ENCODE results near the gene ALDH1A1. TPM values are rescaled to one million over a fixed set of nuclear protein-coding genes. Genes with fewer than 3 reads are reported as not detected.

Gene ALDH1A1
- total RNA-seq, 1 donor from 2014 or later = not detected

DNA sequence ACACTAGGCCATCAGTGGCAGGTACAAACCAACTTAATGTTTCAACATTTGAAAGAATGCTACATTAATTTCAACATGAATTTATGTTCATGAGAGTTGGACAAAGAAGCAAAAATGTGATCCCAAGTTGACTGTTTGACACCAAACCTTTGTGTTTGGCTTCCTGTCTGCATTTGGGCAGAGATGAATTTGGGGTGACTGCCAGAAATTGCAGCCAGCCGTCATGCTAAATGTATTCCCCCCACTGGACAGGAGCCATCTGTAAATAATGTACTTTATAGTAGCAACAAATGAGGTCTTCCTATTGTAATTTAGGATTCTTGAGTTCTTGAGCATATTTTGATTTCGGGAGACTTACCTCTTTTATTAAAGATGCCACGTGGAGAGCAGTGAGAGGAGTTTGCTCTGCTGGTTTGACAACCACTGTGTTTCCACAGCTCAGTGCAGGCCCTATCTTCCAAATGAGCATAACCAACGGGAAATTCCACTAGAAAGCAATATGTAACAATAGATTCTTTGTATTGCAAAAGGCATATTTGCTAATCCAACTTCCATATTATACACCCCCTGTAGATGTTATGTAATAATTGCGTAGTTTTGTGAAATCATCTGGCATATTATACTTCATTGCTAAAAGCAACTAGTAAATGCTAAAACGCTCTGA is 27.6 kb downstream of the ALDH1A1 start:
- Histone ChIP-seq H3K4me3 (no peak overlapping the region), H3K4me1 (no peaks in the 10 kb centered on the region), H3K9me3 (ENCODE audit: low read depth) (no peaks in the 10 kb centered on the region), H3K9ac (no peak overlapping the region), H3K79me2 (ENCODE audit: low read depth) (no peaks in the 10 kb centered on the region), H2AFZ (replicated peaks) (no peak overlapping the region), H4K20me1 (ENCODE audit: low read depth) (no peaks in the 10 kb centered on the region), H3F3A (ENCODE audit: low read depth) (no peaks in the 10 kb centered on the region), H3K4me2 (no peak overlapping the region), H3K27ac (no peak overlapping the region), H3K27me3 (no peaks in the 10 kb centered on the region), H3K36me3 (no peaks in the 10 kb centered on the region)
- no peak for DNase-seq (ENCODE audit: low spot score)
- Mint-ChIP-seq H3K4me3 (no peak overlapping the region), H3K36me3 (no peaks in the 10 kb centered on the region), H3K27me3 (ENCODE audit: insufficient read depth, low read depth) (peaks cover 2% of the 10 kb centered on the region), H3K27ac (no peak overlapping the region), H3K9me3 (no peaks in the 10 kb centered on the region), H3K4me1 (no peaks in the 10 kb centered on the region)
- TF ChIP-seq EZH2phosphoT487 (IDR thresholded peaks at IDR 0.05) = no peak
- no peak for TF ChIP-seq EZH2 (IDR thresholded peaks at IDR 0.05)
- TF ChIP-seq, protein P1, sequence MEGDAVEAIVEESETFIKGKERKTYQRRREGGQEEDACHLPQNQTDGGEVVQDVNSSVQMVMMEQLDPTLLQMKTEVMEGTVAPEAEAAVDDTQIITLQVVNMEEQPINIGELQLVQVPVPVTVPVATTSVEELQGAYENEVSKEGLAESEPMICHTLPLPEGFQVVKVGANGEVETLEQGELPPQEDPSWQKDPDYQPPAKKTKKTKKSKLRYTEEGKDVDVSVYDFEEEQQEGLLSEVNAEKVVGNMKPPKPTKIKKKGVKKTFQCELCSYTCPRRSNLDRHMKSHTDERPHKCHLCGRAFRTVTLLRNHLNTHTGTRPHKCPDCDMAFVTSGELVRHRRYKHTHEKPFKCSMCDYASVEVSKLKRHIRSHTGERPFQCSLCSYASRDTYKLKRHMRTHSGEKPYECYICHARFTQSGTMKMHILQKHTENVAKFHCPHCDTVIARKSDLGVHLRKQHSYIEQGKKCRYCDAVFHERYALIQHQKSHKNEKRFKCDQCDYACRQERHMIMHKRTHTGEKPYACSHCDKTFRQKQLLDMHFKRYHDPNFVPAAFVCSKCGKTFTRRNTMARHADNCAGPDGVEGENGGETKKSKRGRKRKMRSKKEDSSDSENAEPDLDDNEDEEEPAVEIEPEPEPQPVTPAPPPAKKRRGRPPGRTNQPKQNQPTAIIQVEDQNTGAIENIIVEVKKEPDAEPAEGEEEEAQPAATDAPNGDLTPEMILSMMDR (IDR thresholded peaks at IDR 0.05) = no peak

DNA sequence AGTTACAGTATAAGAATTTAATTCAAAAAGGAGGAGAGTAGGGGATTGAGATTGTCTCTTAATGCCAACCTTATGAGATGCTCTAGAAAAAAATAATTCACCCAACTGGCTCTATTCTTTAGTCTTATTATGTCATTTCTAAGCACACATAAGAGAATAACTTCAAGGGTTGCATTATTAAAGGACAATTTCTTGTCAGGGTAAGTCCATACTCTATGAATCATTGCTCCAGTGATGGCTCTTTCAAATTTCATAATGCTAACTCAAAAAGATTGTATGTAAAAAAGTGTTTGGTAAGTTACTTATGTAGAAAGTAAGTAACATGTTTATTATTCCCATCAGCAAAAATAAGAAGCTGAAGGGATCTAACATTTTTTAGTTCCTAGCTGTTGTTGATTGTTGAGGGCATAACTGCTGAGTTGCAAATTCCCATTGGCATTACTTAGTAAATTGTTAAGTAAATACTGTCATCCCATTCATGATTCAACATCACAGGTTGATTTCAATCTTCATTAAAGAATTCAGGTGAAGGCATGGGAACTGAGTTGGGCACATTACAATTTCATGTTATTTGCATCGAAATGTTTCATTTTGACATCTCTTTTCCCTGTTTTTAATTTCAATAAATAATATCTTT is 28.6 kb downstream of the ALDH1A1 start:
- H3K79me2 ChIP-seq (ENCODE audit: low read depth) = no peaks in the 10 kb centered on the region
- TF ChIP-seq EZH2 (IDR thresholded peaks at IDR 0.05) = no peak
- no peaks in the 10 kb centered on the region for H3K9me3 ChIP-seq (ENCODE audit: low read depth)
- H4K20me1 ChIP-seq (ENCODE audit: low read depth) = no peaks in the 10 kb centered on the region
- H3K27ac ChIP-seq = no peak overlapping the region
- no peak overlapping the region for H2AFZ ChIP-seq (replicated peaks)
- H3K4me3 Mint-ChIP-seq = no peak overlapping the region
- no peaks in the 10 kb centered on the region for H3K36me3 Mint-ChIP-seq
- H3K4me1 ChIP-seq = no peaks in the 10 kb centered on the region
- H3K27me3 Mint-ChIP-seq (ENCODE audit: insufficient read depth, low read depth) = peaks cover 2% of the 10 kb centered on the region
- H3K36me3 ChIP-seq = no peaks in the 10 kb centered on the region
- H3K27ac Mint-ChIP-seq = no peak overlapping the region
- no peak overlapping the region for H3K4me2 ChIP-seq
- H3K4me1 Mint-ChIP-seq = no peaks in the 10 kb centered on the region
- DNase-seq (ENCODE audit: low spot score) = no peak
- H3K4me3 ChIP-seq = no peak overlapping the region
- H3K9me3 Mint-ChIP-seq = no peaks in the 10 kb centered on the region
- H3K9ac ChIP-seq = no peak overlapping the region
- H3F3A ChIP-seq (ENCODE audit: low read depth) = no peaks in the 10 kb centered on the region
- H3K27me3 ChIP-seq = no peaks in the 10 kb centered on the region

DNA sequence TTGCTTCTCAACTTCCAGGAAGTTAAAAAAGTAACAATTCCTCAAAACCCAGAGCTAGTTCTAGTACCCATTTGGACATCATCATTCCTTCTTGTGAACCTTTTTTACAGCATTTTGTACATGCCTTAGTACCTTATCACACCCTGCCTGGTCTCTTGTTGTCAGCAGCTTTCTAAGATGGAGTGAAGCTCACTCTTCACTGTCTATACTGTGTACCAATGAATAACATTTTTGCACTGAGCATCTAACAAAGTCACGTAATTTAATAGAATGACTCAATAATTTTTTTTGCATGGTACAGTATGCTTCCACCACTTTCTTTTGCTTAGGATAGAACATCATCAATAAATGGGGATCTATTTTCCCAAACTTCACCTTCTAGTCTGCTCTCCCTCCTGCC is 29.8 kb downstream of the ALDH1A1 start:
- Mint-ChIP-seq H3K9me3 (no peaks in the 10 kb centered on the region), H3K36me3 (no peaks in the 10 kb centered on the region), H3K27ac (no peak overlapping the region), H3K27me3 (ENCODE audit: insufficient read depth, low read depth) (peaks cover 2% of the 10 kb centered on the region), H3K4me3 (no peak overlapping the region), H3K4me1 (peaks cover 7% of the 10 kb centered on the region)
- Histone ChIP-seq H3F3A (ENCODE audit: low read depth) (peaks cover 4% of the 10 kb centered on the region), H3K4me3 (no peak overlapping the region), H3K4me1 (peaks cover 8% of the 10 kb centered on the region), H3K9me3 (ENCODE audit: low read depth) (no peaks in the 10 kb centered on the region), H3K4me2 (no peak overlapping the region), H4K20me1 (ENCODE audit: low read depth) (no peaks in the 10 kb centered on the region), H3K9ac (no peak overlapping the region), H3K27ac (no peak overlapping the region), H2AFZ (replicated peaks) (no peak overlapping the region), H3K79me2 (ENCODE audit: low read depth) (no peaks in the 10 kb centered on the region), H3K36me3 (no peaks in the 10 kb centered on the region), H3K27me3 (no peaks in the 10 kb centered on the region)
- TF ChIP-seq, protein P1 (IDR thresholded peaks at IDR 0.05) = no peak
- TF ChIP-seq EZH2phosphoT487 (IDR thresholded peaks at IDR 0.05) = no peak
- no peak for TF ChIP-seq EZH2 (IDR thresholded peaks at IDR 0.05)
- no peak for DNase-seq (ENCODE audit: low spot score)

All from neural progenitor cell (in vitro differentiated cells).